Eye (tissue), 1 donor: ENCODE measurements around the gene ITLN2.
"Not testable (repeated sequence)": the region's sequence is repeated elsewhere in the genome, so short reads cannot be mapped to it uniquely, and the experiment has no call there.

ENCODE experiments used
- DNase-seq: peaks from one replicate; pipeline ENCODE4 v3.0.0-alpha.2; 2015

Gene ITLN2

DNA sequence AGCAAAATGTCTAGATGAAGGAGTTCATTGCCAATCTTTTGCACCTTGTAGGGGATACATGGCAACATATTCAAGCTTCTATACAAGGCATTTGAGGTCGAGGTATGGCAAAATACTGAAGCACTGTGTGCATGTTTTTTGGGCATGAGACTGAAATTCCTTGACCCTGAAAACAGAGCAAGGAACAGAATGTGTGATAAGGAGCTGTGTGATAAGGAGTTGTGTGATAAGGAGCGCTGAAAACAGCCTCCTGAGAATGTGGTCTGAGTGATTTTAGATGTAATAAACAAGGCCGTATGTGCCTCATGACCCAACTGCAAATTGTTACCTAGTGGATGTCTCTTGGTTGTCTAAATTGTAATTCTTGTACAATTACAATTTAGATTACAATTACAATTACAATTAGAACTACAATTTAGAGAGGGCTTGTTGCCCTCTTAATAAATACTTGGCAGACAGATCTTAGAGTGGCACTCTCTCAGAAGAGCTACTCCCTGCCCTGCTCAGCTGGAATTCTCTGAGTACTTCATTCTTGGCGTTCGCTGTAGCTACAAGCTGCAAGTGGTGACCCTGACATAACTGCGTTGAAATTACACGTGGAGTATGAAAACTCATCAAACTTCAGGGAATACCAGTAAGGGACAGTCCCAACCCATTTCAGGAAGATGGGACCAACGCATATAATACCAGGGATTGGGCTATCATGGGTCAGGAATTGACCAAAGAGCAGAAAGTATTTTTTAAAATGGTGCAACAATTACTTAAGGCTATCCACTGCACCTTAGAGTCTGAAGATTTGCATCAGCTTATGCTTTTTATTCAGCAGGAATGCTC, 49.6 kb downstream of the ITLN2 start:
- no peak for DNase-seq

DNA sequence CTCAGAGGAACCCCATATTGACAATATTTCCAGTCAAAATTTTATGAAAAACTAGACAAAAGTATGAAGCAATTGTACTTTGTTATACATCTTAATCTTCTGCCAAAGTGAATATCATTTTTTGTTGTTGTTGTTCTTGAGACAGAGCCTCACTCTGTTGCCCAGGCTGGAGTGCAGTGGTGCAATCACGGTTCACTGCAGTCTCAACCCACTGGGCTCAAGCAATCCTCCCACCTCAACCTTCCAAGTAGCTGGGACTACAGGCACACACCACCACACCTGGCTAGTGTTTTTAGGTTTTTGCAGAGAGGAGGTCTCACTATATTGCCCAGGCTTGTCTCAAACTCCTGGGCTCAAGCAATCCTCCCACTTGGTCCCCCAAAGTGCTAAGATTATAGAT, 52.4 kb downstream of the ITLN2 start:
- not testable (repeated sequence) for DNase-seq

DNA sequence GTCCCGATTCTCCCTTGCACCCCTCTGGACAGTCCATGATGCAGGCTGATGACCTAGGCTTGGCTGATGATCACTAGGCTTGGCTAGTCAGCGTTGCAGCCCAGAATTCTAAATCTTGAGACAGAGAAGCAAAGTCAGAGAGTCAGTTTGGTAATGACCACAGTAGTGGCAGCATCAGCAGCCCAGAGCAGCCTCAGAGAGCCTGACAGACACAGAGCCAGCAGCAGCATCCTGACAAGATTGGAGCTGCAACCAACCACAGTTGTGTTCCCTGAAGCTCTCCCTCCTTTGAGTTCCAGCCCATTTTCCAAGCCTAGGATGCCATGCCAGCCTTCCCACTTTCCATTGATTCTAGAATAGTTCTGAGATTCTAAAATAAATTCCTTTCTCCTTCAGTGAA, 52.8 kb downstream of the ITLN2 start:
- no peak for DNase-seq

DNA sequence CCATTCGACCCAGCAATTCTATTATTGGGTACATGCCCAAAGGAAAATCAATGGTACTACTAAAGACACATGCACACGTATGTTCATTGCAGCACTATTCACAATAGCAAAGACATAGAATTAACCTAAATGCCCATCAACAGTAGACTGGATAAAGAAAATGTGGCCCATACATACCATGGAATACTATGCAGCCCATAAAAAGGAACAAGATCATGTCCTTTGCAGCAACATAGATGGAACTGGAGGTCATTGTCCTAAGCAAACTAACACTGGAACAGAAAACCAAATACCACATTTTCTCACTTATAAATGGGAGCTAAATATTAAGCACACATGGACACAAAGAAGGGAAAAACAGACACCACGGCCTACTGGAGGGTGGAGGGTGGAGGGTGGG, 53.9 kb downstream of the ITLN2 start:
- not testable (repeated sequence) for DNase-seq
